BE2C (cell line): Measurements from ENCODE around the gene NEURL4.

Experiments
- DNase-seq: peaks from one replicate; pipeline ENCODE4 v3.0.0-alpha.2; 2020
- H3K27me3 ChIP-seq: fragments of 250-450 bp; sonication (Bioruptor Pico); 2 replicates; pipeline ENCODE4 v1.5.1; 2020; ENCODE audit warnings: mild to moderate bottlenecking
- H3K36me3 ChIP-seq: fragments of 250-450 bp; sonication (Bioruptor Pico); 2 replicates; pipeline ENCODE4 v1.5.1; 2020; ENCODE audit warnings: mild to moderate bottlenecking
- H3K4me1 ChIP-seq: fragments of 250-450 bp; sonication (Bioruptor Pico); 2 replicates; pipeline ENCODE4 v1.5.1; 2020
- H3K4me3 ChIP-seq: 2 replicates; pipeline ENCODE4 v1.5.1; 2011; ENCODE audit warnings: low read depth, low read length
- H3K9me3 ChIP-seq: fragments of 250-450 bp; sonication (Bioruptor Pico); 2 replicates; pipeline ENCODE4 v1.5.1; 2020
- CTCF ChIP-seq: IDR thresholded peaks from 2 replicates; pipeline ENCODE4 v1.5.1; 2012; ENCODE audit warnings: mild to moderate bottlenecking, low read depth, low read length

Gene NEURL4

GRCh38 chr17:7279448-7279847 is 49.7 kb downstream of the NEURL4 start:
- no peaks in the 10 kb centered on the region for H3K36me3 ChIP-seq
- H3K27me3 ChIP-seq: peaks cover 5% of the 10 kb centered on the region; the same call in 1 of the 2 replicates
- DNase-seq: no peak
- TF ChIP-seq CTCF: no peak
- no peaks in the 10 kb centered on the region for H3K4me1 ChIP-seq
- no peaks in the 10 kb centered on the region for H3K9me3 ChIP-seq
- no peak overlapping the region for H3K4me3 ChIP-seq

DNA sequence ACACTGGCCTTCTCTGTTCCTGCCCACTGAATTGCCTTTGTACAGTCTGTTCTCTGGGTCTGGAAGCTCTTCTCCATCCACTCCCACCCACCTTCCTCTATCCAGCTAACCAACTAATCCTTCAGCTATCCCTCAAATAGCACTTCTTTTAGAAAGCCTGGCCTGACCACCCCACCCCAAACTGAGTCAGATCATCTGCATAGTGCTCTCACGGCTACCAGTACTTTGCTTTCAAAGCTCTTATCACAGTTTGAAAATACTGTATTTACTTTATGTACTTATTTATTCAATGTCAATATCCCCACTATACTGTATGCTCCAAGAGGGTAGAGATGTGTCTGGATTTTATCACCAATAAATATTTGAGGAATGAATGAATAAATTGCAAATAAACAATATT is 62.4 kb downstream of the NEURL4 start:
- H3K27me3 ChIP-seq: peaks cover 5% of the 10 kb centered on the region; the same call in 1 of the 2 replicates
- no peak for DNase-seq

More for the DNA sequence above, 62.4 kb downstream of the NEURL4 start:
- Histone ChIP-seq H3K4me3 (no peak overlapping the region), H3K4me1 (no peaks in the 10 kb centered on the region), H3K36me3 (no peaks in the 10 kb centered on the region), H3K9me3 (no peaks in the 10 kb centered on the region)
- no peak for TF ChIP-seq CTCF
